GM06990 (cell line): ENCODE data around the gene PDGFC.

Experiments
- DNase-seq: peaks from one replicate; pipeline ENCODE4 v3.0.0-alpha.2; 2011; ENCODE audit not compliant: insufficient read length; ENCODE audit errors: extremely low read depth
- H3K27me3 ChIP-seq: replicated peaks from 2 replicates; pipeline ENCODE4 v1.6.0; 2011; ENCODE audit warnings: low read length; ENCODE audit not compliant: control insufficient read depth, insufficient read depth
- H3K36me3 ChIP-seq: 2 replicates; pipeline ENCODE4 v1.5.1; 2011; ENCODE audit warnings: low read length; ENCODE audit not compliant: control insufficient read depth, insufficient read depth
- H3K4me3 ChIP-seq: replicated peaks from 2 replicates; pipeline ENCODE4 v1.5.1; 2011; ENCODE audit warnings: low read depth, mild to moderate bottlenecking, control low read depth, low read length
- TF ChIP-seq, protein P1 (sequence below): IDR thresholded peaks from 2 replicates; pipeline ENCODE4 v1.5.1; 2011; ENCODE audit warnings: low read length, control low read depth, mild to moderate bottlenecking, inconsistent platforms; ENCODE audit not compliant: insufficient read depth, poor library complexity, severe bottlenecking

The PDGFC gene

DNA sequence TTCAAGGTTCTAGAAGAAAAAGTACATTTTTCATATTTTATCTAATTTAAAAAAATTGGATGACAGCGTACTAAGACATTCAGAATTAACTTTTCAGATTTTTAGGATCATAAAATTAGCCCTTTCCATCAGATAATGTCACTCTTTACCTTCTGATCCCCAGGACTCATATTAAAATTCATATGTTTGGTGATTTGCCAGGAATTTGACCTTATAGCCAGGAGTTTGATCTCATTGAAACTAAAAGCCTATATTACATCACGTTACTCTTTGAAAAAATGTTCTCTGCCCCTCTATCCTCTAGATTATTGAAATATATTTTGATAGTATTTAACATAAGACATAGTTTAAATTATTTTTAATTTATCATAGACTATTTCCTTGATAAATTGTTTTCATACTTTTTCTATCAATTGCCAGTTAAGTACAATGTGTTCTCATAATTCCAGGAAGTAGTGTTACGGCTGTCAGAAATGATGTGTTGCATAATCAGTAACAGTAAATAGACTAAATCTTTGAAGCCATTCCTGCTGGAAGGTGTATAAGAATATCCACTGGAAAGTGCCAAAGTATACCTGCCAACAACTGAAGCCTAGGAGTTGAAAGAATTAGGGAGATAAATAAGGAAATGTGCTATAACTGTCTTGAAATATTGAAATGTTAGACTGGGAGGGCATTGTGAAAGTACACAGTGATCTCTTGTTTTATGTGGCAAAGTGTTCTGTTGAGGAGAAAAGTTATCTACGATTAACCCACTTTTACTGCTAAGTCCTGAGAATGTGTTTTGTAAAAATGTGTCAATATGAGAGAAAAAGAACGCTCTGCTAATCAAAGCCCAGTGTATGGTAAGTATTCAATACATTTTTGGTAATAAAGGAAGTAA lies 32.9 kb upstream of the PDGFC start:
- TF ChIP-seq, protein P1, sequence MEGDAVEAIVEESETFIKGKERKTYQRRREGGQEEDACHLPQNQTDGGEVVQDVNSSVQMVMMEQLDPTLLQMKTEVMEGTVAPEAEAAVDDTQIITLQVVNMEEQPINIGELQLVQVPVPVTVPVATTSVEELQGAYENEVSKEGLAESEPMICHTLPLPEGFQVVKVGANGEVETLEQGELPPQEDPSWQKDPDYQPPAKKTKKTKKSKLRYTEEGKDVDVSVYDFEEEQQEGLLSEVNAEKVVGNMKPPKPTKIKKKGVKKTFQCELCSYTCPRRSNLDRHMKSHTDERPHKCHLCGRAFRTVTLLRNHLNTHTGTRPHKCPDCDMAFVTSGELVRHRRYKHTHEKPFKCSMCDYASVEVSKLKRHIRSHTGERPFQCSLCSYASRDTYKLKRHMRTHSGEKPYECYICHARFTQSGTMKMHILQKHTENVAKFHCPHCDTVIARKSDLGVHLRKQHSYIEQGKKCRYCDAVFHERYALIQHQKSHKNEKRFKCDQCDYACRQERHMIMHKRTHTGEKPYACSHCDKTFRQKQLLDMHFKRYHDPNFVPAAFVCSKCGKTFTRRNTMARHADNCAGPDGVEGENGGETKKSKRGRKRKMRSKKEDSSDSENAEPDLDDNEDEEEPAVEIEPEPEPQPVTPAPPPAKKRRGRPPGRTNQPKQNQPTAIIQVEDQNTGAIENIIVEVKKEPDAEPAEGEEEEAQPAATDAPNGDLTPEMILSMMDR = no peak
- Histone ChIP-seq H3K27me3 (no peaks in the 10 kb centered on the region), H3K4me3 (no peak overlapping the region), H3K36me3 (no peaks in the 10 kb centered on the region)
- DNase-seq = no peak

DNA sequence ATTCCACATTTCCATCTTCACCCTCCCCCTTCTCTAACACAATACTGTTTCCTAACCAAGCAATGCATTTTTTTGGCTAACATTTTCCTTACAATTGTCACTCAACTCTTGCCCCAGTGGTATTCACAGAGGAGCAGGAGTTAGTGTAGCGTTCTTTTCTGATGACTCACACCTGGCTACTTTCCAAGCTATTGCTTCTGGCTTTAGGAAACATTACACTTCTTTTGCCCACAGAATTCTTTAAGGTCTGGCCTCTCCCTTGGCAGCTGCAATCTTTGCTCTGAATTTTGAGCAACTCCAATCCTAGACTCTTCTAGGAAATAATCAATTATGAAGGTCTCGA lies 27.5 kb upstream of the PDGFC start:
- TF ChIP-seq, protein P1 = no peak
- Histone ChIP-seq H3K36me3 (no peaks in the 10 kb centered on the region), H3K27me3 (no peaks in the 10 kb centered on the region), H3K4me3 (no peak overlapping the region)
- no peak for DNase-seq

DNA sequence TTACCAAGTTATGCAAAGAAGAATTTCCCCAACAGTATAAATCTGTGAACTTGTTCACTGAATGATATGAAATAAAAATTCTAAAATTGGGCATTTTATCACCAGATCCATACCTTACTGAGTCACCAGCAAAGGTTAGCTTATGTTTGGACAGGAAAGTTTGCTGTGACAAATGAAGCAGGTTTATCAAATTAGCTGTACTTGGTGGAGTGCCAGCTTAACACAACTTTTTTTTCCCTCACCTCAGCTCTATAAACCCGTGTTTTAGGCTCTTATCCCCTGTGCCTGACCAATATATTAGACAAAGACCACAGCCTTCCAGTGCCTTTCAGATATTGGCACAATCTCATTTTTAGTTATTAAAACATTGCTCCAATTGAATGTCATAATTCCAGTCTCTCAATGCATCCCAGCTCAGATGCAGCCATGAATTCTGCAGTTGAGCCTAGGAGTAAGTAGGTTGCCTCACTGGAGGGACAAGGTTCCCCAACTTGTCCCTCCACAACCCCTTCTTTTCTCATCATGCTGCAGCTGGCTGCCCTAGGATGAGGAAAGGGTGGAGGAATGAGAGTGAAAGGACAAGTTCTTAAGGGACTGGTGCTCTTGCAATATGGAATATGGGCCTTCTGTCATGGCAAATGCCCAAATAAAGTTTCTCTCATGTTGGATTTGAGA lies 27.0 kb upstream of the PDGFC start:
- H3K4me3 ChIP-seq = no peak overlapping the region
- DNase-seq = no peak
- H3K36me3 ChIP-seq = no peaks in the 10 kb centered on the region
- no peaks in the 10 kb centered on the region for H3K27me3 ChIP-seq
- TF ChIP-seq, protein P1 = no peak

DNA sequence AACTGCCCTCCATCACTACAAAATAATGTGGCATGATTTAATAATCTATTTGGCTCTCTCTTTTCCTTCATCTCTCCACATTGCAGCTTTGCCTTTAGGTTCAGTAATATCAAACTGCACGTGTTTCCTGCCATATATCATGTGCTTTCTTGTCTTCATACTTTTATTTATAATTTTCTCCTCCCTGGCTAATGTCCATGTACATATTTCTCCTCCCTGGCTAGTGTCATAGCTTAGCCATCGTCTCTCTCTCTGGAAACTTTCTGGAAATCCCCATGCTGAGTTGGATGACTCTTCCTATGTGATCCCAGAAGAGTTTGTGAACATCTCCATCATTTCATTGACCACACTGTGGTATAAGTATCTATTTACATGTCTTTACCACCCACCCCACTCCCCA lies 21.3 kb upstream of the PDGFC start:
- H3K27me3 ChIP-seq = no peaks in the 10 kb centered on the region
- H3K4me3 ChIP-seq = no peak overlapping the region
- no peak for DNase-seq
- TF ChIP-seq, protein P1 = no peak
- H3K36me3 ChIP-seq = no peaks in the 10 kb centered on the region

DNA sequence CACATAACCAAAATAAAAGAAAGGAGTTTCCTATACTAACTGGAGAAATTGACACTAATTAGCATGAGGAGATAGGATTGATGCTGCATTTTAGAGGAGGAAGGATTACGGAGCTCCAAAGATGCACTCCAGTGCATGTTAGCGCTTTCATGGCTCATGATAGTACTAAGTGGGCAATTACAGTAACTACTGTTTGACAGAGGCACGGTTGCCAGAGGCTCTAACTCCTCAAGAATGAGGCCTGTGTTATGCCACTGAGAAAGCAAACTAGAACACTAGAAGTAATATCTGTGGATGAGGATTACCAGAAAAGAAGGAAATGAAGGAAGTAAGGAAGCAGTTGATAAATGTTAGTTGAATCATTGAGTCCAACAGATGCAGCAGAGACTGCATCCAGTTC lies 19.6 kb upstream of the PDGFC start:
- TF ChIP-seq, protein P1 = no peak

More for the DNA sequence above, 19.6 kb upstream of the PDGFC start:
- Histone ChIP-seq H3K4me3 (no peak overlapping the region), H3K36me3 (no peaks in the 10 kb centered on the region), H3K27me3 (no peaks in the 10 kb centered on the region)
- DNase-seq = no peak
